ENCODE measurements around the gene SHOX.

SHOX gene

DNA sequence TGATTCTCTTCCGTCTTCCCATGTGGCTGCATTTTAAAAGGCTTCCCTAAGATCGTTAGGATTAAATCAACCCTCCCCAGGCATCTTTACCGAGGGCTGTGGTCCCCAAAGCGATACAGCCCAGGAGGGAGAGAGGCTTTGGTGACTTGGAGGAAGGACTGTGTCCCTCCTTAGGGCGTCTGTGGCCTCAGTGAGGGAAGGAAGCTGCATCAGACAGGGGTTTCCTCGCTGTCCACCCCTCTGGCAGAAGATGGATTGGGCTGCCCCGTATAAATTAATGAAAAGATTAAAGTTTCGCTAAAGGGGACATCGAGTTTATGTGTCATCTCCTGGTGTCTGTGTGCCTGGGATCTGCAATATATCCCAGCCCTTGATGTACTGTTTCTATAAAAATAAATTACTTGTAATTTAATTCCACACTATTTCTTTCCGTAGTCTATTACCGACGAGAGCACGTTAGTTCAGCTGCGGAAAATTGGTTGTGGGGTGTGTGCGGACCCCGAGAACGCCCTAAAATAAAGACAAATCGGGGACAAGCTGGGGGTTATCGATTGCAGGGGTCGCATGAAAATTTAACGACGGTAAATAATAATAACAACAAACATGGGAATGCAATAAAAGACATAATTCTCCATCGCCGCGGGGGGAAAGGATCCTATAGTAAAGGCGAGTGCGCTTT lies 6.5 kb downstream of the SHOX start:
- TF ChIP-seq, protein P1, sequence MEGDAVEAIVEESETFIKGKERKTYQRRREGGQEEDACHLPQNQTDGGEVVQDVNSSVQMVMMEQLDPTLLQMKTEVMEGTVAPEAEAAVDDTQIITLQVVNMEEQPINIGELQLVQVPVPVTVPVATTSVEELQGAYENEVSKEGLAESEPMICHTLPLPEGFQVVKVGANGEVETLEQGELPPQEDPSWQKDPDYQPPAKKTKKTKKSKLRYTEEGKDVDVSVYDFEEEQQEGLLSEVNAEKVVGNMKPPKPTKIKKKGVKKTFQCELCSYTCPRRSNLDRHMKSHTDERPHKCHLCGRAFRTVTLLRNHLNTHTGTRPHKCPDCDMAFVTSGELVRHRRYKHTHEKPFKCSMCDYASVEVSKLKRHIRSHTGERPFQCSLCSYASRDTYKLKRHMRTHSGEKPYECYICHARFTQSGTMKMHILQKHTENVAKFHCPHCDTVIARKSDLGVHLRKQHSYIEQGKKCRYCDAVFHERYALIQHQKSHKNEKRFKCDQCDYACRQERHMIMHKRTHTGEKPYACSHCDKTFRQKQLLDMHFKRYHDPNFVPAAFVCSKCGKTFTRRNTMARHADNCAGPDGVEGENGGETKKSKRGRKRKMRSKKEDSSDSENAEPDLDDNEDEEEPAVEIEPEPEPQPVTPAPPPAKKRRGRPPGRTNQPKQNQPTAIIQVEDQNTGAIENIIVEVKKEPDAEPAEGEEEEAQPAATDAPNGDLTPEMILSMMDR (IDR thresholded peaks at IDR 0.05; ENCODE audit: control insufficient read depth, extremely low read depth, insufficient read depth) = no peak
- no peak overlapping the region for H3K4me3 ChIP-seq (ENCODE audit: low read depth, low read length)
- no peak for DNase-seq (ENCODE audit: low read depth)

DNA sequence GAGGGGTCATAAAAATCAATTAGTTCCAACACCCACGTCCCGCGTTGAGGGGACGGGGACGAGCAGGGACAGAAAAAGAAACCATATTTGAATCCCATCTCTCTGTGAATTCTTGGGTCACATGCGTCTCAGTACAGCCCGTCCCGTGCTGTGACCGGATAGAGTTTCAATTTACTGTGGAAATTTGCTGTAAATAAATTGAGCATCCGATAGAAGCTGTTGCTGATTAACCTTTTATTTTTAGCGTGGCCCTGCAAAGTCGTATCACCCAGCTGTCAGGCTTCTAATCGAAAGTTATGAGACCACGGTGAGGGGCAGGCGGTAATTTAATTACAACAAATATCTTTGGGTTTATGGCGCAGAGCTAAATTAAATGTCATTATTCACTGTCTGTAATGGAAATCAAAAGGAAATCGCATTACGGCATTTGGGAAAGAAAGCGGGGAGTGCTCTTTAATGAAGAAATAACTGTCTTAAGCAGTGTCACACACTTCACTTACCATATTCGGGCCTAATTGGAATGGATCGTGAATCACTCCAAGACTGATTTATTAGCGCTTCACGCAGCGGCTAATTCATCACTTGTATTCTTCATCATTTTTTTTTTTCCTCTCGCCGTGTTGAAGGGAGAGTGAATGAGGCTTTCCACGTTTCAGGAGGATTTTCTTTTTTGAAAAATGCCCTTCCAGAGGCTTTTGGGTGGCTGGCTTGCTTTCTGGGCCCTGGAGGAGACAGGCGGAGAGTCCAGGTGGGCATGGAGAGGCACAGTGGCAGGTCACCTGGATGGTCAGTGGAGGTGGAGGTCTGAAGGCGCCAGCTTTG lies 7.3 kb downstream of the SHOX start:
- no peak overlapping the region for H3K4me3 ChIP-seq (ENCODE audit: low read depth, low read length)
- TF ChIP-seq, protein P1 (IDR thresholded peaks at IDR 0.05; ENCODE audit: control insufficient read depth, extremely low read depth, insufficient read depth) = no peak
- no peak for DNase-seq (ENCODE audit: low read depth)

DNA sequence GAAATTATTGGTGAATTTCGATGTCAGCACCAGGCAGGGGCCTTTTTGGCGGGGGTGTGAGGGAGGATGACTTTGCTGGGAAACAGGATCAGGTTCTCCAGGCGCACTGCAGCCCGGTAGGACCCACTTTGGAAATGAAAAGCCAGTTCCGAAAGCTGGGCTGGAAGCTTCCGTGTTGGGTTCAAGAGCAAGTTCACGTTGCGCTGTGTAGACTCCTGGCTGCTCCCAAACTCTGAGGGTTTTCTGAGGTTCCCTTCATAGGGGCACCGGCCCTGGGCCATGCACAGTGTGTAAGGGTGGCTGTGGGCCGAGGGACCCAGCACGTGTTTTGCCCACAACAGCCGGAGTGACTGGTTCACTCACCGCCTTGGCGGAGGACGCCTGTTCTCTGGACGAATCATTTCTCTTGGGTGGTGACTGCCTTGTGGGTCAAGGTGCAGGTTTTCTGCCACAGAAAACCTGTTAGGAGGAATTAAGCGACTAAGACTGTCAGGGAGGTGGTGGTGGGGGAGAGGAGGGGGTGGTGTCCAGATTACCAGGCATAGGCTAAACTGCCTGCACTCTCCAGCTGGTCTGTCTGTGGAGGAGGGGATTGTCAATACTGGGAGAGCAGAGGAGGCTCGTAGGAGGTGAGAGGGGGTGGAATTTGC lies 8.0 kb downstream of the SHOX start:
- no peak for DNase-seq (ENCODE audit: low read depth)
- TF ChIP-seq, protein P1 (IDR thresholded peaks at IDR 0.05; ENCODE audit: control insufficient read depth, extremely low read depth, insufficient read depth) = no peak
- no peak overlapping the region for H3K4me3 ChIP-seq (ENCODE audit: low read depth, low read length)

DNA sequence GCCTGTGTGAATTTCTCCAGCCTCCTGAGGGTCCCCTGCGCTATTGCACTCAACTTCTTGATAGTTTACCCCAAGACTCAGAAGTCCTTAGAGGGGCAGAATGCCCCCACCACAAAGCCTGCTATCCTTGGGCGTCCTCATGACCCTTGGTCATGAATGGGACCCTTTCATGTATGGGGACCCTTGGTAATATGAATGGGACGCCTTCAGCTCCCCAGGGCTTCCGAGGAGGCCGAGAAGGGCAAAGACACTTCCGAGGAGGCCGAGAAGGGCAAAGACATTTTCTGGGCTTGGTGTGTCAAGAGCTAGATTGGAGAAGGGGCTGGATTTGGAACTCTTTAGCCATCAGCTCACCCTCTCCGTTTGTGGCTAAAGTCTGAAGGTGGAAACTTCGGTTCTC lies 8.6 kb downstream of the SHOX start:
- TF ChIP-seq, protein P1 (IDR thresholded peaks at IDR 0.05; ENCODE audit: control insufficient read depth, extremely low read depth, insufficient read depth) = no peak
- H3K4me3 ChIP-seq (ENCODE audit: low read depth, low read length) = no peak overlapping the region
- no peak for DNase-seq (ENCODE audit: low read depth)

DNA sequence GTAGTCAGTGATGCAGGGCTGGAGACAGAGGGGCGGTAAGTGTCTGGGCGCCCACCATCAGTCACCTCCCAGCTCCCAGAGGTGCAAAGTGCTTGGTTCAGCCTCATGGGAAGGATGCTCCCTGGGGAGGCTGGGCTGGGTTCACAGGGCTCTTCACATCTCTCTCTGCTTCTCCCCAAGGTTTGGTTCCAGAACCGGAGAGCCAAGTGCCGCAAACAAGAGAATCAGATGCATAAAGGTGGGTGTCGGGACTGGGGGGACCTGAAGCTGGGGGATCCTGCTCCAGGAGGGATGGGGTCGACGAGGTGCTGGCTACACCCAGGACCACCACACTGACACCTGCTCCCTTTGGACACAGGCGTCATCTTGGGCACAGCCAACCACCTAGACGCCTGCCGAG lies 10.1 kb downstream of the SHOX start:
- no peak for DNase-seq (ENCODE audit: low read depth)
- no peak overlapping the region for H3K4me3 ChIP-seq (ENCODE audit: low read depth, low read length)
- TF ChIP-seq, protein P1 (IDR thresholded peaks at IDR 0.05; ENCODE audit: control insufficient read depth, extremely low read depth, insufficient read depth) = no peak

DNA sequence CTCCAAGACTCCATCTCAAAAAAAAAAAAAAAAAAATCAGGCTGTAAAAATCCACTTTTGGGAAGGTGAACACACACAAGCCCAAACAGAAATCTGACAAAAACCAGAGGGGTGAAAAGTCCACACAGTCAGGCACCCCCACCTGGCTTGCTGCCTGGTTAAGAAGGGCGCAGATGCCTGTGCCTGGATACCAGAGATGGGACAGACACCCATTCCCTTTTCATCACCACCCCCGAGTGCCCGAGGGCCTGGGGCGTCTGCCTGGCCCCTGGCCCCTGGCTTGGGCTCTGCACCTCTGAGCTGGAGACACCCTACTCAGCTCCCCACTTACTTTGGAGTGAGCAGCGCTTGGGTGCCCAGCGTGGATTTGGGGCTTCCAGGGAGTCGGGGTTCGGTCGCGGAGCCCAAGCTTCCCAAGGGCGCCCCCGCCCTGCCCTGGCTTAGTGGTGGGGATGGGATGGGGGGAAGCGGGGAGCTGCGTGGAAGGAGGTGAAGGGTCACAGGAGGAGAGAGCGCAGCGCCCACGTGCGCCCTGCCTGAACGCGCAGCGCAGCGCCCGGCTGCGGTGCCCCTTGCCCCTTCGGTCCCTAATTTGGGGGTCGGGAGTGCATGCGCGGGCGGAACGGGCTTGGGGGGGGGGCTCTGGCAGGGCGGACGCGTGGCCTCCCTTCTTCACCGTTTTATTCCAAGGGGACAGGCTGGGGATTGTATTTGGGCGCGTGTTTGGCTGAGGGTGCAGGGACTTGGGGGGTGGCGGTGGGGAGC lies 11.3 kb downstream of the SHOX start:
- H3K4me3 ChIP-seq (ENCODE audit: low read depth, low read length) = no peak overlapping the region
- TF ChIP-seq, protein P1 (IDR thresholded peaks at IDR 0.05; ENCODE audit: control insufficient read depth, extremely low read depth, insufficient read depth) = no peak
- no peak for DNase-seq (ENCODE audit: low read depth)

All from LNCaP clone FGC (cell line).